TTC549 (cell line): ENCODE data around the gene KIF5B.
"Not testable (repeated sequence)": the region's sequence is repeated elsewhere in the genome, so short reads cannot be mapped to it uniquely, and the experiment has no call there.

Experiments
- FAIRE-seq: peaks from 2 replicates; lab custom pipeline; 2012; peaks lifted over from hg19 to GRCh38; lab: Jason Lieb, UNC

KIF5B gene

GRCh38 chr10:32056136-32057035 lies at the start of gene KIF5B:
Gene KIF5B (minus strand): TSS chr10:32056425. CDS start chr10:32055973, 452 bp downstream.
- FAIRE-seq = no peak

- FAIRE-seq = no peak
Measured at GRCh38 chr10:32105782-32106382, 49.7 kb upstream of the KIF5B start.

GRCh38 chr10:32104622-32105509 lies 48.6 kb upstream of the KIF5B start:
- no peak for FAIRE-seq

- FAIRE-seq = no peak
Measured at GRCh38 chr10:32104181-32104580, 48.0 kb upstream of the KIF5B start.

- FAIRE-seq = no peak
Measured at GRCh38 chr10:32103721-32104120, 47.5 kb upstream of the KIF5B start.

GRCh38 chr10:32098566-32099259 lies 42.5 kb upstream of the KIF5B start:
- not testable (repeated sequence) for FAIRE-seq

- no peak for FAIRE-seq
Measured at GRCh38 chr10:32095116-32095733, 39.0 kb upstream of the KIF5B start.

GRCh38 chr10:32093650-32094049 lies 37.4 kb upstream of the KIF5B start:
- FAIRE-seq = no peak

GRCh38 chr10:32091046-32091445 lies 34.8 kb upstream of the KIF5B start:
- no peak for FAIRE-seq

- FAIRE-seq = no peak
Measured at GRCh38 chr10:32084185-32084851, 28.1 kb upstream of the KIF5B start.

GRCh38 chr10:32077896-32078485 lies 21.8 kb upstream of the KIF5B start:
- FAIRE-seq = no peak

- FAIRE-seq = no peak
Measured at GRCh38 chr10:32073659-32074058, 17.4 kb upstream of the KIF5B start.

GRCh38 chr10:32073128-32073527 lies 16.9 kb upstream of the KIF5B start:
- no peak for FAIRE-seq

GRCh38 chr10:32072025-32072800 lies 16.0 kb upstream of the KIF5B start:
- no peak for FAIRE-seq

- FAIRE-seq = no peak
Measured at GRCh38 chr10:32070645-32071044, 14.4 kb upstream of the KIF5B start.

- FAIRE-seq = no peak
Measured at GRCh38 chr10:32068569-32068968, 12.3 kb upstream of the KIF5B start.

GRCh38 chr10:32067931-32068330 lies 11.7 kb upstream of the KIF5B start:
- FAIRE-seq = not testable (repeated sequence)

GRCh38 chr10:32065856-32066255 lies 9.6 kb upstream of the KIF5B start:
- no peak for FAIRE-seq

- FAIRE-seq = no peak
Measured at GRCh38 chr10:32061440-32061839, 5.2 kb upstream of the KIF5B start.

- FAIRE-seq = no peak
Measured at GRCh38 chr10:32060347-32060746, 4.1 kb upstream of the KIF5B start.
